ENCODE results near the gene KNOP1. TPM values are rescaled to one million over a fixed set of nuclear protein-coding genes. Genes with fewer than 3 reads are reported as not detected.
A peak's percentile ranks its signal among the peaks of the same experiment; 100 is the strongest.

KNOP1 gene
- total RNA-seq, 3 donors from 2014 or later, result 13.1 to 23.5 (median 20.7) TPM

GRCh38 chr16:19662351-19662750, 55.7 kb downstream of the KNOP1 start:
- ATAC-seq, result no peak
- Histone ChIP-seq H3K4me1 (ENCODE audit: low read depth) (no peaks in the 10 kb centered on the region), H3K4me3 (no peak overlapping the region), H3K9me3 (no peaks in the 10 kb centered on the region), H3K36me3 (ENCODE audit: low read depth) (no peaks in the 10 kb centered on the region)
- intact Hi-C loops (cut with DNase I, micrococcal nuclease), result no loop called here
- no peak for TF ChIP-seq CTCF (IDR thresholded peaks at IDR 0.05)
- no peak for DNase-seq

- DNase-seq, result no peak
- no peaks in the 10 kb centered on the region for H3K4me1 ChIP-seq (ENCODE audit: low read depth)
- TF ChIP-seq CTCF (IDR thresholded peaks at IDR 0.05), result no peak
- H3K36me3 ChIP-seq (ENCODE audit: low read depth), result no peaks in the 10 kb centered on the region
- intact Hi-C loops (cut with DNase I, micrococcal nuclease), result no loop called here
- no peak for ATAC-seq
- no peak overlapping the region for H3K4me3 ChIP-seq
- no peaks in the 10 kb centered on the region for H3K9me3 ChIP-seq
These were observed 57.6 kb downstream of the KNOP1 start for GRCh38 chr16:19660432-19660831.

- Histone ChIP-seq H3K36me3 (ENCODE audit: low read depth) (no peaks in the 10 kb centered on the region), H3K9me3 (no peaks in the 10 kb centered on the region), H3K4me1 (ENCODE audit: low read depth) (no peaks in the 10 kb centered on the region), H3K4me3 (no peak overlapping the region)
- intact Hi-C loops (cut with DNase I, micrococcal nuclease), result no loop called here
- TF ChIP-seq CTCF (IDR thresholded peaks at IDR 0.05), result no peak
- no peak for ATAC-seq
- DNase-seq, result peak in 1 of 3 donors; percentile 11
These were observed 58.5 kb downstream of the KNOP1 start for GRCh38 chr16:19659554-19659953.

- Histone ChIP-seq H3K4me3 (no peak overlapping the region), H3K4me1 (ENCODE audit: low read depth) (no peaks in the 10 kb centered on the region), H3K9me3 (no peaks in the 10 kb centered on the region), H3K36me3 (ENCODE audit: low read depth) (no peaks in the 10 kb centered on the region)
- intact Hi-C loops (cut with DNase I, micrococcal nuclease), result no loop called here
- no peak for TF ChIP-seq CTCF (IDR thresholded peaks at IDR 0.05)
- ATAC-seq (no peak), DNase-seq (no peak)
These were observed 60.2 kb downstream of the KNOP1 start for GRCh38 chr16:19657831-19658230.

- no peak for DNase-seq
- H3K9me3 ChIP-seq, result no peaks in the 10 kb centered on the region
- H3K4me3 ChIP-seq, result no peak overlapping the region
- H3K36me3 ChIP-seq (ENCODE audit: low read depth), result no peaks in the 10 kb centered on the region
- ATAC-seq, result no peak
- H3K4me1 ChIP-seq (ENCODE audit: low read depth), result no peaks in the 10 kb centered on the region
- TF ChIP-seq CTCF (IDR thresholded peaks at IDR 0.05), result no peak
- intact Hi-C loops (cut with DNase I, micrococcal nuclease), result no loop called here
These were observed 62.7 kb downstream of the KNOP1 start for GRCh38 chr16:19655242-19655777.

GRCh38 chr16:19654147-19654546, 63.9 kb downstream of the KNOP1 start:
- intact Hi-C loops (cut with DNase I, micrococcal nuclease), result no loop called here
- Histone ChIP-seq H3K4me1 (ENCODE audit: low read depth) (no peaks in the 10 kb centered on the region), H3K36me3 (ENCODE audit: low read depth) (no peaks in the 10 kb centered on the region), H3K4me3 (no peak overlapping the region), H3K9me3 (no peaks in the 10 kb centered on the region)
- DNase-seq (no peak), ATAC-seq (no peak)
- TF ChIP-seq CTCF (IDR thresholded peaks at IDR 0.05), result no peak

Measured in mucosa of descending colon (tissue), 3 donors.